GM18507 (cell line): Measurements from ENCODE around the gene CCDC197.

Experiments
- DNase-seq: peaks from one replicate; pipeline ENCODE4 v3.0.0; 2011; ENCODE audit warnings: low read depth; ENCODE audit not compliant: insufficient read length; ENCODE audit errors: extremely low spot score
- FAIRE-seq: peaks from 2 replicates; lab custom pipeline; 2011; peaks lifted over from hg19 to GRCh38; lab: Jason Lieb, UNC

CCDC197 gene

GRCh38 chr14:94036313-94037167 lies 39.4 kb downstream of the CCDC197 start:
- DNase-seq (peak; percentile 63), FAIRE-seq (peak; percentile 91)

- FAIRE-seq: no peak
- no peak for DNase-seq
Observed at GRCh38 chr14:94037954-94038353, 40.9 kb downstream of the CCDC197 start.

GRCh38 chr14:94038510-94038909 lies 41.4 kb downstream of the CCDC197 start:
- FAIRE-seq: no peak
- DNase-seq: no peak

- DNase-seq (no peak), FAIRE-seq (no peak)
Observed at GRCh38 chr14:94038921-94039629, 42.0 kb downstream of the CCDC197 start.

- no peak for DNase-seq
- FAIRE-seq: no peak
Observed at GRCh38 chr14:94040247-94040646, 43.1 kb downstream of the CCDC197 start.

- DNase-seq: no peak
- FAIRE-seq: no peak
Observed at GRCh38 chr14:94040796-94041195, 43.7 kb downstream of the CCDC197 start.

GRCh38 chr14:94041551-94042346 lies 44.6 kb downstream of the CCDC197 start:
- FAIRE-seq (no peak), DNase-seq (no peak)

- no peak for FAIRE-seq
- no peak for DNase-seq
Observed at GRCh38 chr14:94042433-94043091, 45.5 kb downstream of the CCDC197 start.

GRCh38 chr14:94043111-94043755 lies 46.1 kb downstream of the CCDC197 start:
- FAIRE-seq (no peak), DNase-seq (no peak)

GRCh38 chr14:94043756-94044475 lies 46.8 kb downstream of the CCDC197 start:
- DNase-seq (no peak), FAIRE-seq (no peak)

GRCh38 chr14:94044476-94045091 lies 47.5 kb downstream of the CCDC197 start:
- DNase-seq (no peak), FAIRE-seq (no peak)

GRCh38 chr14:94045101-94045500 lies 48.0 kb downstream of the CCDC197 start:
- DNase-seq (no peak), FAIRE-seq (no peak)

- DNase-seq (no peak), FAIRE-seq (no peak)
Observed at GRCh38 chr14:94045563-94046345, 48.7 kb downstream of the CCDC197 start.

GRCh38 chr14:94046696-94047250 lies 49.7 kb downstream of the CCDC197 start:
- FAIRE-seq (no peak), DNase-seq (no peak)

- FAIRE-seq (no peak), DNase-seq (no peak)
Observed at GRCh38 chr14:94047581-94047980, 50.5 kb downstream of the CCDC197 start.

GRCh38 chr14:94048691-94049624 lies 51.9 kb downstream of the CCDC197 start:
- FAIRE-seq (no peak), DNase-seq (no peak)
